ENCODE measurements around the gene VSIG1. TPM values are rescaled to one million over a fixed set of nuclear protein-coding genes. Genes with fewer than 3 reads are reported as not detected.

Gene VSIG1
- total RNA-seq, 1 experiment from 2014 or later: 0.07 TPM

GRCh38 chrX:108034725-108035124 lies 10.1 kb upstream of the VSIG1 start:
- Histone ChIP-seq H3K36me3 (ENCODE audit: control insufficient read depth in 1 of 2, insufficient read depth in 2 of 2, low read length in 2 of 2) (no peaks in the 10 kb centered on the region), H4K20me1 (ENCODE audit: insufficient read depth) (no peaks in the 10 kb centered on the region), H3K4me1 (ENCODE audit: control insufficient read depth in 1 of 2, insufficient read depth in 2 of 2, low read length in 2 of 2) (no peaks in the 10 kb centered on the region), H3K27me3 (ENCODE audit: insufficient read depth, low read length) (no peaks in the 10 kb centered on the region), H3K4me2 (ENCODE audit: low read length) (no peak overlapping the region), H3K4me3 (replicated peaks in 1 of 2; ENCODE audit: low read depth in 1 of 2, low read length in 2 of 2) (no peak overlapping the region), H3K9me2 (ENCODE audit: insufficient read depth) (no peaks in the 10 kb centered on the region), H3K79me2 (ENCODE audit: insufficient read depth, low read length) (no peaks in the 10 kb centered on the region), H3K9me3 (ENCODE audit: control insufficient read depth in 1 of 2, insufficient read depth in 1 of 2, low read depth in 1 of 2, low read length in 2 of 2) (no peaks in the 10 kb centered on the region), H3K9ac (ENCODE audit: low read length) (no peak overlapping the region), H3K27ac (ENCODE audit: low read depth, low read length) (no peak overlapping the region), H2AFZ (ENCODE audit: low read depth, low read length, poor library complexity, severe bottlenecking) (no peak overlapping the region)
- no TSS peak for BruUV-seq (replicated peaks)
- ChIA-PET POLR2A (no interaction called here), RAD21 (ENCODE audit: low non-redundant PET in 1 of 2, low total read pairs in 2 of 2, uncharacterized antibody in 2 of 2, unreplicated experiment in 2 of 2) (no interaction called here), CTCF (no interaction called here)
- no peak for TF ChIP-seq ZFX (IDR thresholded peaks at IDR 0.05)
- TF ChIP-seq ZNF274 (IDR thresholded peaks at IDR 0.05; ENCODE audit: low read depth, low read length): no peak
- TF ChIP-seq REST (IDR thresholded peaks at IDR 0.05; ENCODE audit: low read depth): no peak
- TF ChIP-seq FOSL1 (IDR thresholded peaks at IDR 0.05; ENCODE audit: low read depth): no peak
- no peak for TF ChIP-seq EZH2phosphoT487 (IDR thresholded peaks at IDR 0.05; ENCODE audit: borderline replicate concordance)
- TF ChIP-seq ATF3 (IDR thresholded peaks at IDR 0.05): no peak
- no peak for TF ChIP-seq SRF (IDR thresholded peaks at IDR 0.05; ENCODE audit: low read depth)
- no peak for TF ChIP-seq EGR1 (IDR thresholded peaks at IDR 0.05; ENCODE audit: low read depth)
- TF ChIP-seq CTCF (IDR thresholded peaks at IDR 0.05 in 2 of 3, conservative IDR thresholded peaks at IDR 0.05 in 1 of 3; ENCODE audit: borderline replicate concordance in 1 of 3, insufficient read depth in 1 of 3, low read depth in 2 of 3, low read length in 2 of 3): no peak
- no peak for TF ChIP-seq EZH2 (IDR thresholded peaks at IDR 0.05)
- ATAC-seq (no peak), DNase-seq (ENCODE audit: low read depth, low spot score) (no peak)
- intact Hi-C loops (cut with micrococcal nuclease): no loop called here

Data from HCT116 (cell line).